Smooth muscle cell (in vitro differentiated cells): ENCODE results near the gene POU2F3. TPM values are rescaled to one million over a fixed set of nuclear protein-coding genes. Genes with fewer than 3 reads are reported as not detected.
A peak's percentile ranks its signal among the peaks of the same experiment; 100 is the strongest.

Experiments used
- DNase-seq: peaks from one replicate; lab custom pipeline; 2025; ENCODE audit not compliant: unreplicated experiment; lab: John Stamatoyannopoulos, UW
- H2AFZ ChIP-seq: fragments of 200-600 bp; sonication (generic); 2 replicates; pipeline ENCODE4 v1.6.0; 2016; ENCODE audit warnings: antibody characterized with exemption, low read depth, mild to moderate bottlenecking
- H3F3A ChIP-seq: fragments of 200-600 bp; sonication (generic); 2 replicates; pipeline ENCODE4 v1.6.0; 2017; ENCODE audit warnings: antibody characterized with exemption, low read depth
- H3K27ac ChIP-seq: fragments of 200-600 bp; sonication (generic); 2 replicates; pipeline ENCODE4 v1.5.1; 2016; ENCODE audit warnings: low read depth, mild to moderate bottlenecking
- H3K27me3 ChIP-seq: fragments of 200-600 bp; sonication (generic); 2 replicates; pipeline ENCODE4 v1.6.1; 2016; ENCODE audit warnings: low read depth, mild to moderate bottlenecking
- H3K36me3 ChIP-seq: fragments of 200-600 bp; sonication (generic); 2 replicates; pipeline ENCODE4 v1.5.1; 2016; ENCODE audit warnings: low read depth
- H3K4me1 ChIP-seq: fragments of 200-600 bp; sonication (generic); 2 replicates; pipeline ENCODE4 v1.5.1; 2016; ENCODE audit warnings: low read depth
- H3K4me2 ChIP-seq: fragments of 200-600 bp; sonication (generic); 2 replicates; pipeline ENCODE4 v1.6.0; 2016; ENCODE audit warnings: mild to moderate bottlenecking
- H3K4me3 ChIP-seq: fragments of 200-600 bp; sonication (generic); 2 replicates; pipeline ENCODE4 v1.5.1; 2016; ENCODE audit warnings: mild to moderate bottlenecking
- H3K79me2 ChIP-seq: fragments of 200-600 bp; sonication (generic); 2 replicates; pipeline ENCODE4 v1.6.0; 2016; ENCODE audit warnings: low read depth, mild to moderate bottlenecking
- H3K9ac ChIP-seq: fragments of 200-600 bp; sonication (generic); 2 replicates; pipeline ENCODE4 v1.6.0; 2016; ENCODE audit warnings: low read depth
- H3K9me3 ChIP-seq: fragments of 200-600 bp; sonication (generic); replicated peaks from 2 replicates; pipeline ENCODE4 v1.5.1; 2016; ENCODE audit warnings: low read depth
- H4K20me1 ChIP-seq: fragments of 200-600 bp; sonication (generic); 2 replicates; pipeline ENCODE4 v1.6.0; 2016; ENCODE audit warnings: low read depth
- CTCF ChIP-seq: fragments of 200-600 bp; sonication (generic); IDR thresholded peaks from 2 replicates; pipeline ENCODE4 v1.5.1; 2017; ENCODE audit warnings: borderline replicate concordance, mild to moderate bottlenecking, antibody characterized with exemption; ENCODE audit not compliant: insufficient read depth, poor library complexity, severe bottlenecking
- WGBS: methylation state at CpG from one replicate; pipeline ENCODE4 v1.1.7; 2016; ENCODE audit warnings: low lambda C conversion rate; 5-methylcytosine and 5-hydroxymethylcytosine counted together
- polyA plus RNA-seq: library from polyadenylated mRNA; unstranded; fragments of >200 nt; fragmentation: Nextera tagmentation; extraction: Ambion mirVana; gene quantifications from 2 replicates; pipeline ENCODE4 v1.2.1, GENCODE V29; 2016
- total RNA-seq: library from RNA; depleted of rRNA; stranded (reverse); fragments of >200 nt; gene quantifications from 2 replicates; pipeline ENCODE4 v1.2.3, GENCODE V29; 2014

POU2F3 gene
- total and polyA plus RNA-seq, 2 experiments from 2014 or later: 2.8 TPM; not detected in 1

- Histone ChIP-seq H4K20me1 (peaks cover 51% of the 10 kb centered on the region), H3K9me3 (no peaks in the 10 kb centered on the region), H3K4me3 (peak overlapping the region; percentile 91), H3K27me3 (no peaks in the 10 kb centered on the region), H3K9ac (peak overlapping the region; percentile 89), H3K4me1 (peaks cover 34% of the 10 kb centered on the region), H3F3A (peaks cover 25% of the 10 kb centered on the region), H3K79me2 (peaks cover 54% of the 10 kb centered on the region), H3K27ac (peak overlapping the region; percentile 81), H2AFZ (peak overlapping the region; percentile 10), H3K4me2 (peak overlapping the region; percentile 98), H3K36me3 (no peaks in the 10 kb centered on the region)
- TF ChIP-seq CTCF: no peak
- under 1% methylated on average over 55 of the region's 56 CpGs for WGBS
- DNase-seq: peak; percentile 66
Measured at GRCh38 chr11:120336641-120337354, 96.9 kb downstream of the POU2F3 start.

GRCh38 chr11:120337355-120338106 is 97.6 kb downstream of the POU2F3 start:
- Histone ChIP-seq H3K27ac (peak overlapping the region; percentile 81), H3K4me1 (peaks cover 41% of the 10 kb centered on the region), H3K79me2 (peaks cover 61% of the 10 kb centered on the region), H3K9ac (peak overlapping the region; percentile 89), H3K27me3 (no peaks in the 10 kb centered on the region), H3K9me3 (no peaks in the 10 kb centered on the region), H4K20me1 (peaks cover 59% of the 10 kb centered on the region), H3K36me3 (no peaks in the 10 kb centered on the region), H3K4me3 (peak overlapping the region; percentile 91), H3F3A (peaks cover 22% of the 10 kb centered on the region), H2AFZ (no peak overlapping the region), H3K4me2 (peak overlapping the region; percentile 98)
- no peak for DNase-seq
- no peak for TF ChIP-seq CTCF
- WGBS: 6% methylated on average over 18 of the region's 18 CpGs

GRCh38 chr11:120338107-120338933 is 98.4 kb downstream of the POU2F3 start:
- Histone ChIP-seq H3K4me3 (peak overlapping the region; percentile 91), H2AFZ (no peak overlapping the region), H3K4me1 (peaks cover 48% of the 10 kb centered on the region), H3K9me3 (no peaks in the 10 kb centered on the region), H4K20me1 (peaks cover 67% of the 10 kb centered on the region), H3K4me2 (peak overlapping the region; percentile 98), H3K79me2 (peaks cover 69% of the 10 kb centered on the region), H3F3A (peaks cover 23% of the 10 kb centered on the region), H3K27me3 (no peaks in the 10 kb centered on the region), H3K9ac (peak overlapping the region; percentile 89), H3K36me3 (no peaks in the 10 kb centered on the region), H3K27ac (peak overlapping the region; percentile 54)
- TF ChIP-seq CTCF: no peak
- no peak for DNase-seq
- WGBS: 22% methylated on average over 7 of the region's 7 CpGs
